Gastroesophageal sphincter (tissue), 4 donors: ENCODE data around the gene DHRS11. TPM values are rescaled to one million over a fixed set of nuclear protein-coding genes. Genes with fewer than 3 reads are reported as not detected.

Source experiments
- ATAC-seq: fragments of 150-250 bp; one replicate; pipeline ENCODE4 v1.9.1; 2016; ENCODE audit warnings: mild to moderate bottlenecking, moderate library complexity
- H3K27ac ChIP-seq, 4 donors: fragments of 200-600 bp; sonication (generic) in 3 of 4; 1 replicate in 3 of 4; 2 replicates in 1 of 4; pipeline ENCODE4 v1.5.1; 2016 to 2019
- H3K27me3 ChIP-seq: fragments of 200-600 bp; sonication (generic); one replicate; pipeline ENCODE4 v1.5.1; 2019
- H3K36me3 ChIP-seq, 2 donors: fragments of 200-600 bp; sonication (generic); one replicate each; pipeline ENCODE4 v1.5.1; 2019; ENCODE audit warnings: control low read depth in 1 of 2
- H3K4me1 ChIP-seq, 3 donors: fragments of 200-600 bp; sonication (generic); 1 replicate in 2 of 3; 2 replicates in 1 of 3; pipeline ENCODE4 v1.5.1; 2016 to 2019; ENCODE audit warnings: control low read depth in 2 of 3
- H3K4me3 ChIP-seq, 2 donors: fragments of 200-600 bp; sonication (generic); one replicate each; pipeline ENCODE4 v1.5.1; 2019; ENCODE audit warnings: mild to moderate bottlenecking in 1 of 2, moderate library complexity in 1 of 2
- H3K9me3 ChIP-seq, 3 donors: fragments of 200-600 bp; sonication (generic); one replicate each; pipeline ENCODE4 v1.5.1; 2017 to 2019; ENCODE audit warnings: control low read depth in 2 of 3
- EP300 ChIP-seq: sonication (generic); formaldehyde crosslinking; IDR thresholded peaks from one replicate; pipeline ENCODE4 v1.6.1; 2017; ENCODE audit warnings: antibody characterized with exemption, mild to moderate bottlenecking
- POLR2A ChIP-seq, 2 donors: fragments of 450-650 bp; IDR thresholded peaks; one replicate each; pipeline ENCODE4 v1.6.1; 2017; ENCODE audit warnings: antibody characterized with exemption in 2 of 2, mild to moderate bottlenecking in 2 of 2, moderate library complexity in 1 of 2
- POLR2AphosphoS5 ChIP-seq: sonication (generic); formaldehyde crosslinking; IDR thresholded peaks from one replicate; pipeline ENCODE4 v1.6.1; 2017; ENCODE audit warnings: antibody characterized with exemption
- WGBS, 2 donors: methylation state at CpG; one replicate each; pipeline ENCODE4 v1.1.5; 2018; ENCODE audit warnings: low coverage in 1 of 2; 5-methylcytosine and 5-hydroxymethylcytosine counted together
- total RNA-seq, 4 donors: library from RNA; depleted of rRNA; stranded (reverse); fragments of >200 nt; gene quantifications; one replicate each; pipeline ENCODE4 v1.1.0, GENCODE V29; 2016
- TF ChIP-seq, protein P1 (sequence below), 4 experiments: fragments of 200-600 bp in 2 of 4; fragments of 450-650 bp in 2 of 4; sonication (generic) in 1 of 4; IDR thresholded peaks; one replicate each; pipeline ENCODE4 v1.5.1; 2017 to 2019; ENCODE audit warnings: antibody characterized with exemption in 4 of 4, mild to moderate bottlenecking in 2 of 4, moderate library complexity in 2 of 4

Gene DHRS11
- total RNA-seq, 4 donors from 2014 or later, result 2.4 to 7.6 (median 4.6) TPM

DNA sequence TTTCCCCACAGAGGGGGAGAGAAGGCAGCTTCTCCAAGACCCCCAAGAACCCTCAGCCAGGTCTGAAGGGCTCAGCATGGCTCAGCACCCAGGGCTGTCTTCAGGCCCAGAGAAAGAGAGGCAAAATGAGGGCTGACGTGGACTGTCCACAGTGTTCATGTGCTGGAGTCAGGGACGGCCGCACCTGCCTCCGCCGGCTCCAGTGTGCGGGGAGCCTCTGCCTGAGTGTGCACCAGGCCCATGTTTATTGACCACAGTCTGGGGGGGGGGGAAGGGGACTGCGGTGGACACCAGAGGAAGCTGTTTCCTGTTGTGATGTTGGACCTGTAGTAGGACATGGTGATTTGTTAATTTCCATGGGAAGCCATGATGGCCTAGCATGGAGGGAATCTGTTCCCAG, 16.6 kb downstream of the DHRS11 start:
- Histone ChIP-seq H3K27ac (no peak overlapping the region), H3K4me3 (no peak overlapping the region), H3K4me1 (peaks cover 0 to 18% (median 4%) of the 10 kb centered on the region in 3 donors), H3K27me3 (peaks cover 5% of the 10 kb centered on the region), H3K9me3 (no peaks in the 10 kb centered on the region), H3K36me3 (no peaks in the 10 kb centered on the region)
- ATAC-seq, result no peak
- WGBS, 2 donors, result 80% methylated on average over 1 to 2 of the region's 7 CpGs
- TF ChIP-seq, protein P1, sequence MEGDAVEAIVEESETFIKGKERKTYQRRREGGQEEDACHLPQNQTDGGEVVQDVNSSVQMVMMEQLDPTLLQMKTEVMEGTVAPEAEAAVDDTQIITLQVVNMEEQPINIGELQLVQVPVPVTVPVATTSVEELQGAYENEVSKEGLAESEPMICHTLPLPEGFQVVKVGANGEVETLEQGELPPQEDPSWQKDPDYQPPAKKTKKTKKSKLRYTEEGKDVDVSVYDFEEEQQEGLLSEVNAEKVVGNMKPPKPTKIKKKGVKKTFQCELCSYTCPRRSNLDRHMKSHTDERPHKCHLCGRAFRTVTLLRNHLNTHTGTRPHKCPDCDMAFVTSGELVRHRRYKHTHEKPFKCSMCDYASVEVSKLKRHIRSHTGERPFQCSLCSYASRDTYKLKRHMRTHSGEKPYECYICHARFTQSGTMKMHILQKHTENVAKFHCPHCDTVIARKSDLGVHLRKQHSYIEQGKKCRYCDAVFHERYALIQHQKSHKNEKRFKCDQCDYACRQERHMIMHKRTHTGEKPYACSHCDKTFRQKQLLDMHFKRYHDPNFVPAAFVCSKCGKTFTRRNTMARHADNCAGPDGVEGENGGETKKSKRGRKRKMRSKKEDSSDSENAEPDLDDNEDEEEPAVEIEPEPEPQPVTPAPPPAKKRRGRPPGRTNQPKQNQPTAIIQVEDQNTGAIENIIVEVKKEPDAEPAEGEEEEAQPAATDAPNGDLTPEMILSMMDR (IDR thresholded peaks at IDR 0.05), result no peak
- TF ChIP-seq EP300, result no peak
- no peak for TF ChIP-seq POLR2AphosphoS5
- TF ChIP-seq POLR2A (IDR thresholded peaks at IDR 0.05), result no peak

DNA sequence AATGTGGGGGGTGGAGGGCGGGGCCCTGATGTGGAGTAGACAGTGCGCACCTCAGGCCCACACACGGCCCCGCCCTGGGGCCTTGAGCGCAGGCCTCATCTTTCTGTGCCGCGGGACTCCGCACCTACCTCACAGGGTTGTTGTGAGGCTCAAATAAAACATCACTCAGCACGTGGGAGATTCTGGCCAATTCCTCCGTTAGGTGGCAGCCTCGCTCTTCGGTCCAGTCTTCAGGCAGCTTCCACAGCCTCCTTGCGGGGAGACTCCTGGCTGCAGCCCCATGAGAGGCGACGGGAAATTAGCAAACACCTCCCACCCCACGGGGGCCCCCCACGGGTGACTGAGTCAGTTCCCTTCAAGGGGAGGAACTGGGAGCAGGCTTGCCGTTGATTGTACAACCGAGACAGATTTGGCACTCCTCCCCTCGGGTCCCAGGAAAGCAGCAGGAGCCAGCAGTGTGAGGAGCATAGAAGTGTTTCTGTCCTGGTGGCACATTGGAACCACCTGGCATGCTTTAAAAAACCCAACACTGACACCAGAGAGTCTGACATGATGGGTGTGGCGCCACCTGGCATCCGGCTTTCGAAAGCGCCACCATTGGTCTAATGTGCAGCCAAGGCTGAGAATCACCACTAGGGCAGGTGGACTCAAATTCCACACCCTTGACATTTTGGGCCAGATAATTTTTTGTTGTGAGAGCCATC, 17.3 kb downstream of the DHRS11 start:
- Histone ChIP-seq H3K36me3 (no peaks in the 10 kb centered on the region), H3K9me3 (no peaks in the 10 kb centered on the region), H3K4me3 (no peak overlapping the region), H3K27ac (no peak overlapping the region), H3K4me1 (peaks cover 0 to 11% (median 4%) of the 10 kb centered on the region in 3 donors), H3K27me3 (peaks cover 12% of the 10 kb centered on the region)
- no peak for TF ChIP-seq EP300
- no peak for TF ChIP-seq POLR2A (IDR thresholded peaks at IDR 0.05)
- TF ChIP-seq, protein P1 (IDR thresholded peaks at IDR 0.05), result peak in 3 of 4 experiments; percentile 27 to 56 (median 30)
- no peak for TF ChIP-seq POLR2AphosphoS5
- ATAC-seq, result peak; percentile 53
- WGBS, 2 donors, result no CpG with 5 or more reads among the region's 24 CpGs

DNA sequence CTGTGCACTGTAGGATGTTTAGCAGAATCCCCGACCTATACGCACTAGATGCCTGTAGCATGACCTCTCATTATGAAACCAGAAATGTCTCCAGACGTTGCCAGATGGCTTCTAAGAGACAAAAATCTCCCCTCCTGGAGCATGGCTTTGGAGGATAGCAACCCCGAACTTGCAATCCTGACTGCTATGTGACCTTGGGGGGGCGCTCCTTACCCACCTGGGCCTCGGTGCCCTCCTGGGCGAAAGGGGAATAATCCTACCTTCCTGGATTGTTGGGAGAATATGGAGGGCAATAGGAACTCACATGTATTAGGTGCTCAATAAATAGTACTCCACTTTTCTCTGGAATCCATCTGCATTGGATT, 17.8 kb downstream of the DHRS11 start:
- 59 to 80% methylated on average over 4 of the region's 7 CpGs for WGBS, 2 donors
- TF ChIP-seq, protein P1 (IDR thresholded peaks at IDR 0.05), result no peak
- no peak for TF ChIP-seq POLR2AphosphoS5
- no peak for TF ChIP-seq POLR2A (IDR thresholded peaks at IDR 0.05)
- no peak for TF ChIP-seq EP300
- Histone ChIP-seq H3K4me3 (no peak overlapping the region), H3K27me3 (peaks cover 17% of the 10 kb centered on the region), H3K4me1 (peaks cover 0 to 8% (median 4%) of the 10 kb centered on the region in 3 donors), H3K9me3 (no peaks in the 10 kb centered on the region), H3K36me3 (no peaks in the 10 kb centered on the region), H3K27ac (no peak overlapping the region)
- ATAC-seq, result no peak

DNA sequence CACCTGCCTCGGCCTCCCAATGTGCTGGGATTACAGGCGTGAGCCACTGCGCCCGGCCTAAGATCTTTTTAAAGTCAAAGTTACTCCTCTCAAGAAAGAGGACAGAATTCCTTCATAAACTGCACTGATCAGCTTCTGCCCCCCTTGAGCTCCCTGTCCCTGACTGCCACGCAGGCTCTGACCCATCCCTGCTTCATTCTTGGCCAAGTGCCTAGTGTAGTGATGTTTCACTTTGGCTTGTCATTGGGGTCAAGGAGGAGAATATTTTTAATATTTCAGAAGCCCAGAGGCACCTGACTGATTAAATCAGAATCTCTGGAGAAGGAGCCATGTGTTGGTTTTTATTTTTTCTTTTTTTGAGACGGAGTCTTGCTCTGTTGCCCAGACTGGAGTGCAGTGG, 18.8 kb downstream of the DHRS11 start:
- TF ChIP-seq POLR2AphosphoS5, result no peak
- TF ChIP-seq, protein P1 (IDR thresholded peaks at IDR 0.05), result no peak
- no peak for TF ChIP-seq POLR2A (IDR thresholded peaks at IDR 0.05)
- Histone ChIP-seq H3K27me3 (peaks cover 27% of the 10 kb centered on the region), H3K9me3 (no peaks in the 10 kb centered on the region), H3K36me3 (no peaks in the 10 kb centered on the region), H3K4me3 (no peak overlapping the region), H3K27ac (no peak overlapping the region), H3K4me1 (peaks cover 0 to 8% (median 4%) of the 10 kb centered on the region in 3 donors)
- no peak for ATAC-seq
- 33 to 62% methylated on average over 2 to 6 of the region's 6 CpGs for WGBS, 2 donors
